ENCODE results near the gene EWSR1.

Gene EWSR1

DNA sequence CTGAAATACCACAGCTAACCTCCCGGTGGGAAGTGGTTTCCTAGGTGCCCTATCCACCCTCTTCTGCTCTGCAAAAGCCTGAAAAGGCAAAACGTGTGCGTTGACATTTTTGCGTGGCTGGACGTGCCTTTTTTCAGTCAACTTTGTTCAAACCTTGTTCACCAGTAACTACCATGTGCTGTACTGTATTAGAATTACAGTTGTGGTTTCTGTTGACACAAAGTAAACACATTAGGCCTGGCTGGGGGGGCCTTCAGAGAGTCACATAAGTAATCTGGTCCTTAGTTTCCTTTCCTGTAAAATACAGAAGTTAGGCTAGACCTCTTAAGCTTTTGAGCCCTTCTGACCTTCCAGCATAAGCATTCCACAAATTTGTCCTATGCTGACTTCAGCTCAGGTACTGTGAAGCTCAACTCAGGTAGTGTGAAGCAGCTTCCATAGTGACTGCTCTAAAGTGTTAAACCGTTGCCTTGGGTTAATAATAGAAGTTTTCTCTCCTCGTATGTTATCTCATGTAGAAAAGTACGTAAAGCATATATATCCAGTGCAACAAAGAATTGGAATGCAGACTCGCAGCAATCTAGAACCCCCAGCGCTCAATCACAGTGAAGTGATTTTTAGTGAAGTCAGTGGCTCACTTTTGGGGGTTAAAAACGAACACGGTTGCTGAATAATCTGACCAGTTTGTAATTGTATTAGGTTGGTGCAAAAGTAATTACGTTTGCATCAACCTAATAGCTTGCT lies 1.8 kb downstream of the EWSR1 start:
- no peak for DNase-seq (ENCODE audit: low read depth in 2 of 2)

DNA sequence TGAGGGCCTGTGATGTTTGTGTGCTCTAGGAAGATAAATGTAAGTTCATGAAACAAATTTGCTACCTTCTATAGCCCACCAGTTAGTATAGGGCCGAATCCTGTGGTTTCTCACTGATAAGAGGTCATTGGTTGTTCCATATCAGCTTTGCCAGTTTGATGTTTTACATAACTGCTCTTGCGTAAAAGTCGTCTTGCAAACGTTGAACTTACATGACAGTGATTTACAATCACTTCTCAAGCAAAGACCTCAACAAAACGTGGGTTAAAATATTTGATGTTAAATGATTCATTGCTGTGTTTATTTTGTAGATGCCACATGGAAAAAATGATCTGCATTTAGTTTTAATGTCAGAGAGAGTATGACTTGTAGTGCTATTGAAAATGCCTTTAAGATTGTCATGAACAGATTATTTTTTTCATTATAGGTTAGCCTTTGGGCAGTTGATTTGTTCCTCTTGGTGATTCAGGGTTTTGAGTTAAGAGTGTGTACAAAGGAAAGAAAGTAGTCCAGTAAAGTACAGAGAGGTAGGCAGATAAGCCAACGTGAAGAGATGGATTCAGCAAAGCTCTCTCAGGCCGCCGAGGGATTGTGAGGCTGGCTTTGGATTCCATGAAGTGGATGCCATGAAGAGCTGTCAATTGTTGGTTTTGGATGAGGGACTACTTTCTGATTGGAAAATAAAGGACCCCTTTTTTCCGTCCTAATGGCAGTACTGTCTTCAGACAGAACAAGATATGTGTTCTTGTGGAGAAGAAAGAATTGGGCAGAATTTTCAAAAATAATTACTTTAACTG lies 2.6 kb downstream of the EWSR1 start:
- DNase-seq (ENCODE audit: low read depth in 2 of 2), result peak in 1 of 2 experiments; percentile 8

DNA sequence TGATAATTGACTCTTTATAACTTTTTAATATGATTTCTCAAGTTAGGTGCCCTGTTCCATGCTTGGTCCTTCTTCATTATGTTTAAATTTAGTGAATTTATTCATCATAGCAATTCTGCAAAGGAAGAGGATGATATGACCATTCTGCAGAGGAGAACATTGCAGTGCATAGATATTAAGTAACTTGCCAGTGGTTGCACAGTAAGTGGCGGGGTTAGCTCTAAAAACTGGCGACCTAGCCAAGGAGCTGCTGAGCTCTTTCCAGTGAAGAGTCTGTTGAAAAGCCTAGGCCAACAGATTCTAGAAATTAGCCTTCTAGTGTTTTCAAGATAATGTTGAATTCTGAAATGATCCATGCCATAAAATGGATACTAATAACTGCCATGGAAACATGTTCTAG lies 4.6 kb downstream of the EWSR1 start:
- no peak for DNase-seq (ENCODE audit: low read depth in 2 of 2)

DNA sequence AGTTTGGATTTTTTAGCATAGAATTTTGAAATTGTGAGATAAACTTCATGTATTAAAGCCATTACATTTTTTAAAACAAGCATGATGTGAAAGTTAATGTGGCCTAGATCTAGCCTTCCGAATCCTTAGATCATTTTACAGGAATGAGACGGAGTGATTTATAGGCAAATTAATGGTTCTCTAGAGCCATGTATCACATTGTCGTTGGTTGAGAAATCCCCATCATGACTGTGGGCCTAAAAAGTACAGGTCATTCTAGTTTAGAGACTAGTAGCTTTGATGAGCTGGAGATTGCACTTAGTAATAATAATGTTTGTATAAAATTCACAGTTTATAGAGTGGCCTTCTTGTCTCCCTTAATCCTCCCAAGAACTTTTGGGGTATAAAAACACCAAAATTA lies 7.1 kb downstream of the EWSR1 start:
- DNase-seq (ENCODE audit: low read depth in 2 of 2), result no peak

DNA sequence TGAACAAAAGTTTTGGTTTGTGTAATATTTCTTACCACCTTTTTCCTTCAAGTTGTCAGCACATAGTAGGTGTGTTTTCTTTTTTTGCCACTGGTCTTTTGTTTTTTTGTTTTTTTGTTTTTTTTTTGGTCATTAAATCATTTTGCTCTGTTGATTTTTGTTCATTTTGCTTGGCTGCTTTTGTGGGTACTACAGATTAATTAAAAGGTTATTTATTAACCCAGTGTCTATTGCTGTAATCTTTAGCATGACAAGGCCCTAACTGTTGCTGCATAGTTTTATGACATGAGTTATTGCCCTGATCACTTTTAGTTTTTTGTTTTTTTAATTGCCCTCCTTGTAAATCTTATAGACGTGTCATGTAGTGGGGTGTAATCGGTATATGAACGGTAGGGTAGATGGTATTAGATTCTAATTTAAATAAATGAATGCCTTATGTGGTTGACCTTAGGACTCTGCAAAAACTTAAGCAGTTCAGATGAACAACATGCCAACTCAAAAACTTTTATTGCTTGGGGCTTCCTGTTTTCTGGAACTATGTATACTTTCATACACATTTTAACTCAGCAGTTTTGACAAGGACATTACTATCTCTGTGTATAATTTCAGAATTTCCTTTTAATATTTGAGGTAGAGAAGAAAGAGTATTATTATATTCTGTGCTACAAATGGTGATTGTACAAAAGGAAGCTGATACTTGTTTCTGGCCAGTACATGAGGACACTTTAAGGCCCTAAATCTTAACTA lies 7.9 kb downstream of the EWSR1 start:
- DNase-seq (ENCODE audit: low read depth in 2 of 2), result no peak

DNA sequence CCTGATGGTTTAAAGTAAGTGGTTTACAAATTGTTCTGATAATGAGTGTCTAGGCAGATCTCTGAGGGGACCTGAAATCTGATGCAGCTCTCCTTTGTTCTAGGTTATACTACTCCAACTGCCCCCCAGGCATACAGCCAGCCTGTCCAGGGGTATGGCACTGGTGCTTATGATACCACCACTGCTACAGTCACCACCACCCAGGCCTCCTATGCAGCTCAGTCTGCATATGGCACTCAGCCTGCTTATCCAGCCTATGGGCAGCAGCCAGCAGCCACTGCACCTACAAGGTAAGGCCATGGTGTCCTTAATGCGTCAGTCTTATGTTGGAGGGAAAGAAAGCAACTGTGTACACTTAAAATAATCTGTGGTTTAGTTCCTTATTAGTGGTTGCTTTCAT lies 9.9 kb downstream of the EWSR1 start:
- no peak for DNase-seq (ENCODE audit: low read depth in 2 of 2)

DNA sequence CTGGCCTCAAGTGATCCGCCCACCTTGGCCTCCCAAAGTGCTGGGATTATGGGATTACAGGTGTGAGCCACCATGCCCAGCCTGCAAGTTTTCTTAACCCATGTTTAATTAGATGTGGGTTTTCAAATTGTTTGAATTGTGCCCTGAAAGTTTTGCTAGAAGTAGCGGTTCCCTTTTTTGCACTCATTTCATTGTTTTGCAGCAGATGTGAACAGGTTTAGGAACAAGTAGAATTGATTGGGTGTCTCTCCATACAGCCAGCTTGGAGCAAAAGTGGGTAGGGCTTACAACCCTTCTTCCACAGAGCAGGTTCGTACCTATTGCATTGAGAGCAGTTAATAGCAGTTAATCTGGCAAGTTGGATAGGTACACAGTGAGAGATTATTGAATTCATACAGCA lies 16.1 kb downstream of the EWSR1 start:
- no peak for DNase-seq (ENCODE audit: low read depth in 2 of 2)

DNA sequence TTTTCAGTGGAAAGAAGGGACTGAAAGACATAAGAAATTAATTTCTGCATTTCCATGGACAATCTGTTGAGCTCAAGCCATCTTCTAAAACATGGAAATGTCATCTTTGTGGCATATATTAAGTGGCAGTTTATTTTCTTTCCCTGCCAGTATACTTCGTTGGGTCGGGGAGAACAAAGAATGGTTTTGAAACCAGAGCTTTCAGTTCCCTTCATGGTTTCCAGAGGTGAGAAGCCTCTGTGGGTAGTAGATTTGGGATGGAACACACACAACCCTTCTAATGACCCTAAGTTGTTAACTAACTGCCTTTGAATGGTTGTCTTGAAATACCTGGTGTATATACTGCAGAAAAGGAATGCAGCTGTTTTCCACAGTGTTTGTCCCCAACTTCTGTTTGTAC lies 20.8 kb downstream of the EWSR1 start:
- no peak for DNase-seq (ENCODE audit: low read depth in 2 of 2)

DNA sequence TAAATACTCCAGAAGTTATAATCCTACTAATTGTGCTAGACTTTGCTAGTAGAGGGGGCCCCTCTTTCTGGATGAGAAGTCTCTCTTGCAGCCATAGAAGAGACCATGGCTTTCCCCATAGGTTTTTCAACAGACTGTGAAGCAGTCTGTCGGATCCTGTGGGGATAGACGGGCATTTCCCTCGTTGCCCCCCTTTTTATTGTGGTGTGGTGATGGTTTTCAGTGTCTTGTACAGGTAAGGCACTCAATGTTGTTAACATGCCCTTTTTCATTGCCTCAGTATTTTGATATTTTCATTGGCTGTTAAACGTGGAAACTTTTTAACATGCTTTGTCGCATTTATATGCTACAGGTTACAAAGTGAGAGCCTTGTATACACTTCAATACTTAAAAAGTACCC lies 22.0 kb downstream of the EWSR1 start:
- DNase-seq (ENCODE audit: low read depth in 2 of 2), result no peak

DNA sequence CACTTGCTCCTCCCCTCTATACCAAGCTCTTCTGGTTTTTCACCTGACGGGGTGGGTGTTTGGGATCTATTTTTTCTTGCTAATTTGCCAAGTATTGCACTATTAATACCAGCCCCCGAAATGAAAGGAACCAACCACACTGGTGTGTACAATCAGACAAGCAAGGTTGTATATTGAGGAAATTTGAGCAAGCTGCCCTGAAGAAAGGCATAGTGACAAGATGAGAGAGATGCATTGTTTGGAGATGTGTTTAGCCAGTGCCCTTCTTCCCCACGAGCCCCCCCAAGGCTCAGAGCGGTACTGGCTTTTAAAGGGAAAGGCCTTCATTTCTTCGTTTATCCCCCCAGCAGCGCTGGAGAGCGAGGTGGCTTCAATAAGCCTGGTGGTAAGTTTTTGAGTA lies 23.1 kb downstream of the EWSR1 start:
- DNase-seq (ENCODE audit: low read depth in 2 of 2), result no peak

DNA sequence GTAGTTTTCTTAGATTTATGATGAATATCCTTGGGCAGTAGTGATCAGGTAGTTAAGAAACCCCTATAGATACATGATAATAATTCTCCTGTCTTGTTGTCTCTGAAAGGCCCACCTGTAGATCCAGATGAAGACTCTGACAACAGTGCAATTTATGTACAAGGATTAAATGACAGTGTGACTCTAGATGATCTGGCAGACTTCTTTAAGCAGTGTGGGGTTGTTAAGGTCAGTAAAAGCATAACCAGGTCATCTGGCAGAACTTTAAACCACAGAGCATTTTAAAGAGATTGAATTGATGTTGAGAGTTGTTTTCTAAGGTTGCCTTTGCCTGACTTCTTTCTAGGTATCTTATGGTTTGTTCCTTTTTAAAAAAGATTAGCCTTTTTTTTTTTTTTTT lies 24.3 kb downstream of the EWSR1 start:
- DNase-seq (ENCODE audit: low read depth in 2 of 2), result no peak

DNA sequence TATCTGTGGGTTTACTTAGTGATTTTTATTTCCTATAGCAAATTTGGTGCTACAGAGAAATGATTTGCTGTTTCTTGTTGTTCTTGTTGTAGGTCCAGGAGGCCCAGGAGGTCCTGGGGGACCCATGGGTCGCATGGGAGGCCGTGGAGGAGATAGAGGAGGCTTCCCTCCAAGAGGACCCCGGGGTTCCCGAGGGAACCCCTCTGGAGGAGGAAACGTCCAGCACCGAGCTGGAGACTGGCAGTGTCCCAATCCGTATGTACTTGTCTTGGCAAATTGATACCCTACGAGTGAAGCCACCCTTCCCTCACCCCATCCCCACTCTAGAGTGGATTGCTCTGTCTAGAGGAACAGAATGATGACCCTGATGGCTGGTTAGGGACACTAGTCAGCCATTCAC lies 30.6 kb downstream of the EWSR1 start:
- DNase-seq (ENCODE audit: low read depth in 2 of 2), result no peak

DNA sequence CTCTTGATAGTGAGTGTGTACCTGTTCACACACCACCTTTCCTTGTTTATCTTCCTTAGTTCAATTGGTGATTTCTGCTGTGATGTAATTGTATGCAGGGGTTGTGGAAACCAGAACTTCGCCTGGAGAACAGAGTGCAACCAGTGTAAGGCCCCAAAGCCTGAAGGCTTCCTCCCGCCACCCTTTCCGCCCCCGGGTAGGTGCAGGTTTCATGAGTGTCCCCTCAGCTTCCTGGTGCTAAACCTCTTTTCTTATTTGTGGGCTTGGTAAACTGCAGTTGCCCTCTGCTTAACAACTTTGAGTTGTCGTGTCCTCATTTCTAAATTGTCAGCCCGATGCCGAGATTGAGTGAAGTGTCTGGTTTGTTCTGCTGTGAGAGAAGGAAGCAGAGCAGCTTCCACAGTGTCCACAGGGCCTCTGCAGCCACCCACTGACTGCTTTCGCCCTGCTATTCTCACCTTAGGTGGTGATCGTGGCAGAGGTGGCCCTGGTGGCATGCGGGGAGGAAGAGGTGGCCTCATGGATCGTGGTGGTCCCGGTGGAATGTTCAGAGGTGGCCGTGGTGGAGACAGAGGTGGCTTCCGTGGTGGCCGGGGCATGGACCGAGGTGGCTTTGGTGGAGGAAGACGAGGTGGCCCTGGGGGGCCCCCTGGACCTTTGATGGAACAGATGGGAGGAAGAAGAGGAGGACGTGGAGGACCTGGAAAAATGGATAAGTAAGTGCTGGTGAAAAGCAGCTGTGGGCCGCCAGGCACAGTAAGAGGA lies 31.2 kb downstream of the EWSR1 start:
- no peak for DNase-seq (ENCODE audit: low read depth in 2 of 2)

DNA sequence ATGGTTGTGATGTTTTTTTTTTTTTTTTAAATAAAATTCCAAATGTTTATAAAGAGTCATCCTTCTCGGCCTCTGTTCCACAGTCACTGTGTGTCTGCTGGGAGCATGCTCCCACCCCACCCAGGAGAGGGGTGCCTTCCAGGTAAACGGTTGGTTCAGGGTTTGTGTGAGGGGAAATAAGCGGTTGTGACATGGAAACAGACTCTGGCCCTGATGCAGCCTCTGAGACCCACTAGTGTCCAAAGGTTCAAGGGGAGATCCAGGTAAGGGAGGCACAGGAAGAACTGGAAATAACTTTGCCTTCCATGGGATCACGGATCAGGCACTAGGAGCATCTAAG lies 32.4 kb downstream of the EWSR1 start:
- DNase-seq (ENCODE audit: low read depth in 2 of 2), result no peak

DNA sequence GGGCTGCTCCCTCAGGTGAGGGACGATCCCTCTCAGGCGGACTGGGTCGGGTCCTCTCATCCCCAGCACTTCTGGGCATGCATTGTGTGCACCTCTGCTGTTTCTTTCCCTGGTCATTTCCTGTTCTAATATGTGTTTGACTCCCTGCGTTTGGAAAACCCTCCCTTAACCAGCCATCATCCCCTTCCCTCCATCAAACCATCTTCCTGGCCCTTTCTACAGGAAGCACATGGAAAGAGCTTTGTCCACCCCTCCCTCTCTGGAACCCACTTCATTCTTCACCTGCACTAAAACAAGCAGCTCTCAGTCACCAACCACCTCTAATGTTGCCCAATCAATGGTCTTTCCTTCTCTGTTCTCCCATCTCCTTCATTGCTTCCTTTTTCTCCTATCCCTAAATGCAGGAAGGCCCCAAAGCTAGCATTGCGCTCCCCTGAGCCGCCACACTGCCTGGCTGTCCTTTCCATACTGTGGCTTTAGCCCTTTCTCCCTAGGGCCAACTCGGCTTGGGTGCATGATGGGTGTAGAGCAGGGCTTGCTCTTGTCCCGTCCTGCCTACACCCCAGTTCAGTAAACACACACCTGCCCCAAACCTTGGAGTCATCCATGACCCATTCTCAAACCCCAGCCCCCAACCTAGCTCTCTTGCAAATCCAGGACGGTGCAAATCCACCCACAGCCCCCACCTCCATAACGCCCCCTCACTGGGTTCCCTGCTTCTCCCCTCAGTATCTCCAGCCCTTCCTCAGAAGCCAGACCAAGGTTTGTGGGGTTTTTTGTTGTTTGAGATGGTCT lies 32.9 kb downstream of the EWSR1 start:
- no peak for DNase-seq (ENCODE audit: low read depth in 2 of 2)

DNA sequence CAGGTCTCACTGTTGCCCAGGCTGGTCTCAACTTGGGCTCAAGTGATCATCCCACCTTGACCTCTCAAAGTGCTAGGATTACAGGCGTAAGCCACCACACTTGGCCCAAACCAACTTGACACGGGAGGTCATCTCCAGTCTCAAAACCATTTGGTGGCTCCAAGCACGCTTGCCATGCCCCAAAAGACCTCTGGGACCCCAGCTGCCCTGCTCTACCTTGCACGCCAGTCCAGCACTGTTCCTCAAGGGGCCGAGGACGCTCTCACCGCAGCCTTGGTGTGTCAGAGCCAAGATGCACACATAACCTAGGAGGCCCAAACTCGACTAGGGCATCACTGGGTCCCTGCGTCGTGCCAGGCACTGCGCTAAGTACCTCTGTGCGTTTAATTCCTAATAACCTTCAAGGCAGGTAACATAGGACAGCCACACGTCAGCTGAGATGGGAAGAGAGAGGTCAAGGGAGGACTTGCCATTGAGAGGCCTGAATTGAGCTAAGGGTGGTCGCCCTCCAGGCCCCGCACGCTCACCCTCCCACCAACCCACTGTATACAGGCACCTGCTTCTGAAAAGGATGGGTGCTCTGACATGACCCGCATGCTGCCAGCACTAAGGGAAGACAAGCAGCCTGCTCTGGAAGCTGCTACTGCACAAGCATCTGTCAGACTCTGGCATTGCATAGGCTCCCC lies 33.8 kb downstream of the EWSR1 start:
- no peak for DNase-seq (ENCODE audit: low read depth in 2 of 2)

DNA sequence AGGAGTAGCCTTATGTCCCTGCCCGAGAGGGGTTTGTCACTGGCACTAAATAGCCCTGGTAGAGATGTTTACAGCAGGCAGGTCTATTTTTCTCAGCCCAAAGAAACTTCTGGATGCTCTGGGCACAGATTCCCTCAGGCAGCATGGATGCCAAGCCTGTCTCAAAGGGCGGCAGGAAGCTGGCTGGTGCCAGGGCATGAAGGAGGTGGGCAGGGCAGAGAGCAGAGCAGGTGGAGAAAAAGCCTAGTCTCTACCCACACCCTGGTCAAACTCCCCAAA lies 34.3 kb downstream of the EWSR1 start:
- no peak for DNase-seq (ENCODE audit: low read depth in 2 of 2)

DNA sequence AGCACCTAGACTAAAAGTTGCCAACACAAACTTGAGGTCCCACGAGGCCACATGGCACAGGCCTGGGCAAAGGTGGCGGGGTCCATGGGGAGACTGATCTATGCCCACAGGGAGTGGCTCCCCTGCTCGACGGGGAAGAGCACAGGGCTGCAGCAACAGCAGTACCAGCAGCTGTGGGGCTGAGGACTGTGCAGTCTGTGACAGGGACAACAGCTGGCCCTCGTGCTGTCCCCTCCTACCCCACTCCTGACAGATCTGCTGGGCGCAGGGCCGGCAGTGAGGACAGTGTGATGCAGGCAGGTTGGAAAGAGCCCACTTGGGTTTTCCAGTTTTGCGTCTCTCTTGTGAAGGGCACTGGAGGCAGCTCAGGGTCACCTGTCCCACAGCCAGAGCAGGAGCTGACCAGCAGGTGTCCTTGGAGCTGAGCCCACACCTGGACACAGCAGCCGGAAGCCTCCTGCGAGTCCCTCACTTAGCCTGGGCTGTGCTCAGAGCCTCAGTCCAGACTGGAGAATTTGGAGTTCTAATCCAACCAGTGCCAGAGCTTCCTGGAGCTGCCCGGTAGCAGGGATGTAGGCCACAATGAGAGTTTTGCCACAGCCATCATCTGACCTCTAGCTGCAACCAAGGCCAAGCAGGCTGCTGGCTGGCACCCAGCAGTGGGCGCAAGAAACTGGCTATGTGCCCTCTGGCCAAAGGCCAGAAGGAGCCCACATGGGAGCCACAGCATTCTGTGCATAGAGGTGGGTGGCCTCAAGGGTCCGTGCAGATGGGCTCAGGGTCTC lies 34.8 kb downstream of the EWSR1 start:
- DNase-seq (ENCODE audit: low read depth in 2 of 2), result no peak

DNA sequence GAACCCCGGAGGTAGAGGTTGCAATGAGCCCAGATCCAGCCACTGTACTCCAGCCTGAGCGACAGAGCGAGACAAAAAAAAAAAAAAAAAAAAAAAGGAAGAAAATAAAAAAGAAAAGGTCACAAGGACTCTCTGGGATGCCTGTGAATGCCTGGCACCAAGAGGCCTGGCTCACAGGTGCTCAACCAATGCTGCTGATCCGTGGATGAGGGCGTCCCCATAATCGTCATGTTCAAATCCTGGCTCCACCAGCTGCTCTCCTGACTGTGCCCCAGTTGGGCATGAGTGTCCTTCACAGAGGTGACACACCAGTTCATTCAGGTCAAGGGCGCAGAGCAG lies 37.7 kb downstream of the EWSR1 start:
- no peak for DNase-seq (ENCODE audit: low read depth in 2 of 2)

DNA sequence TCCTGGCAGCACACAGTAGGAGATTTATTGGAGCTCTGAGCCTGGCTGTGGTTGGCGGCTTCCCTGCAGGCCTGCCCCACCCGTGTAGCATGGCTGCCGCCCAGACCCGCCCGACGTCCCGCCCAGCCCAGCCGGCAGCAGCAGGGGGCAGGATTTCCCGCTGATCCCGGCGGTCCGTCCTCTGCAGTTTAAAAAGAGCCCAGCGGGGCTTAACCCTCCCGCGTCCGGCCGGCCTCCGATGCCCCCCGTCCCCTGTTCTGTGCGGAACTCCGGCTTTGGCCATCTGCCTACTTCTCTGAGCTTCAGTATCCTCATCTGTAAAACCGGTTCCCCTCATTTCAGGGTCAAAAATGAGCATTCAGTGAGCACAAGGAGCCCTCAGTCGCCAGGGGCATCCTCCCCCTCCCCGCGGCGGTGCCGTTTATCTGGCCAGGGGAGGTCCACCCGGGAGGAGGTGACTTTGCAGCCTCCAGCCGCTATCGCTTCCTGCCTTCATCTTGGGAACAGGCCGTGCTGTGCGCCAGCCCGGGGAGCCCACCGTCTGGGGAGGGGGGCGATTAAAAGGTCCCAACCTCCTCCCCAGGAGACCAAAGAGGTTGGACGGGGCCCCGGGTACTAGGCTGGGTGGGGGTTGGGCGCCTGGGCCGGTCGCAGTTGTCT lies 38.2 kb downstream of the EWSR1 start, which contains the start of gene GAS2L1:
Gene GAS2L1, plus strand, starts transcription at position 476 of the 660 bp plus-strand sequence. CDS start 1,456 bp downstream, outside the sequence.
- DNase-seq (ENCODE audit: low read depth in 2 of 2), result peak; percentile 31 to 43

Measured in fibroblast of skin of left quadriceps (primary cell).